ENCODE data around the gene ZNF423. TPM values are rescaled to one million over a fixed set of nuclear protein-coding genes. Genes with fewer than 3 reads are reported as not detected.

Gene ZNF423
- total RNA-seq, 4 donors from 2014 or later: 7.0 to 19.7 (median 8.4) TPM

GRCh38 chr16:49703483-49703882, 152.4 kb downstream of the ZNF423 start:
- ATAC-seq: no peak
- Histone ChIP-seq H3K36me3 (no peaks in the 10 kb centered on the region), H3K4me1 (peaks cover 0 to 51% (median 33%) of the 10 kb centered on the region in 3 donors), H3K27ac (no peak overlapping the region), H3K27me3 (no peaks in the 10 kb centered on the region), H3K4me3 (no peak overlapping the region), H3K9me3 (no peaks in the 10 kb centered on the region)
- no peak for TF ChIP-seq POLR2A (IDR thresholded peaks at IDR 0.05)
- TF ChIP-seq EP300 (IDR thresholded peaks at IDR 0.05): no peak
- TF ChIP-seq CTCF (IDR thresholded peaks at IDR 0.05): no peak
- TF ChIP-seq POLR2AphosphoS5 (IDR thresholded peaks at IDR 0.05): no peak
- no CpG with 5 or more reads among the region's 3 CpGs for WGBS, 2 donors (ENCODE audit: low coverage in 1 of 2)

- 39 to 50% methylated on average over 1 to 5 of the region's 15 CpGs for WGBS, 2 donors (ENCODE audit: low coverage in 1 of 2)
- H3K4me3 ChIP-seq: peak overlapping the region in 1 of 2 donors; percentile 20
- TF ChIP-seq CTCF (IDR thresholded peaks at IDR 0.05) (no peak), POLR2AphosphoS5 (IDR thresholded peaks at IDR 0.05) (peak; percentile 34), POLR2A (IDR thresholded peaks at IDR 0.05) (no peak)
- no peaks in the 10 kb centered on the region for H3K9me3 ChIP-seq
- H3K27me3 ChIP-seq: no peaks in the 10 kb centered on the region
- peak overlapping the region in 3 of 4 donors; percentile 55 to 80 (median 72) for H3K27ac ChIP-seq
- ATAC-seq: peak; percentile 86
- no peaks in the 10 kb centered on the region for H3K36me3 ChIP-seq
- H3K4me1 ChIP-seq: peaks cover 0 to 56% (median 33%) of the 10 kb centered on the region in 3 donors
Measured at GRCh38 chr16:49701789-49702494, 154.0 kb downstream of the ZNF423 start.

GRCh38 chr16:49701065-49701685, 154.7 kb downstream of the ZNF423 start:
- Histone ChIP-seq H3K9me3 (no peaks in the 10 kb centered on the region), H3K36me3 (no peaks in the 10 kb centered on the region), H3K4me1 (peaks cover 0 to 56% (median 33%) of the 10 kb centered on the region in 3 donors), H3K27ac (peak overlapping the region in 3 of 4 donors; percentile 55 to 80 (median 72)), H3K4me3 (no peak overlapping the region), H3K27me3 (no peaks in the 10 kb centered on the region)
- WGBS, 2 donors (ENCODE audit: low coverage in 1 of 2): 21 to 32% methylated on average over 16 to 18 of the region's 18 CpGs
- no peak for ATAC-seq
- TF ChIP-seq EP300 (IDR thresholded peaks at IDR 0.05): no peak
- TF ChIP-seq POLR2A (IDR thresholded peaks at IDR 0.05): no peak
- TF ChIP-seq CTCF (IDR thresholded peaks at IDR 0.05): no peak
- TF ChIP-seq POLR2AphosphoS5 (IDR thresholded peaks at IDR 0.05): no peak

GRCh38 chr16:49700251-49701064, 155.5 kb downstream of the ZNF423 start:
- H3K4me1 ChIP-seq: peaks cover 0 to 56% (median 33%) of the 10 kb centered on the region in 3 donors
- 23 to 60% methylated on average over 2 to 9 of the region's 10 CpGs for WGBS, 2 donors (ENCODE audit: low coverage in 1 of 2)
- TF ChIP-seq POLR2AphosphoS5 (IDR thresholded peaks at IDR 0.05) (peak; percentile 40), CTCF (IDR thresholded peaks at IDR 0.05) (no peak)
- peak; percentile 49 for ATAC-seq
- no peaks in the 10 kb centered on the region for H3K9me3 ChIP-seq
- H3K36me3 ChIP-seq: no peaks in the 10 kb centered on the region
- no peak overlapping the region for H3K4me3 ChIP-seq
- H3K27me3 ChIP-seq: no peaks in the 10 kb centered on the region
- H3K27ac ChIP-seq: peak overlapping the region in 3 of 4 donors; percentile 55 to 80 (median 72)
